ENCODE results near the gene GOLGA3.
"Not testable (repeated sequence)": the region's sequence is repeated elsewhere in the genome, so short reads cannot be mapped to it uniquely, and the experiment has no call there.

GOLGA3 gene, protein sequence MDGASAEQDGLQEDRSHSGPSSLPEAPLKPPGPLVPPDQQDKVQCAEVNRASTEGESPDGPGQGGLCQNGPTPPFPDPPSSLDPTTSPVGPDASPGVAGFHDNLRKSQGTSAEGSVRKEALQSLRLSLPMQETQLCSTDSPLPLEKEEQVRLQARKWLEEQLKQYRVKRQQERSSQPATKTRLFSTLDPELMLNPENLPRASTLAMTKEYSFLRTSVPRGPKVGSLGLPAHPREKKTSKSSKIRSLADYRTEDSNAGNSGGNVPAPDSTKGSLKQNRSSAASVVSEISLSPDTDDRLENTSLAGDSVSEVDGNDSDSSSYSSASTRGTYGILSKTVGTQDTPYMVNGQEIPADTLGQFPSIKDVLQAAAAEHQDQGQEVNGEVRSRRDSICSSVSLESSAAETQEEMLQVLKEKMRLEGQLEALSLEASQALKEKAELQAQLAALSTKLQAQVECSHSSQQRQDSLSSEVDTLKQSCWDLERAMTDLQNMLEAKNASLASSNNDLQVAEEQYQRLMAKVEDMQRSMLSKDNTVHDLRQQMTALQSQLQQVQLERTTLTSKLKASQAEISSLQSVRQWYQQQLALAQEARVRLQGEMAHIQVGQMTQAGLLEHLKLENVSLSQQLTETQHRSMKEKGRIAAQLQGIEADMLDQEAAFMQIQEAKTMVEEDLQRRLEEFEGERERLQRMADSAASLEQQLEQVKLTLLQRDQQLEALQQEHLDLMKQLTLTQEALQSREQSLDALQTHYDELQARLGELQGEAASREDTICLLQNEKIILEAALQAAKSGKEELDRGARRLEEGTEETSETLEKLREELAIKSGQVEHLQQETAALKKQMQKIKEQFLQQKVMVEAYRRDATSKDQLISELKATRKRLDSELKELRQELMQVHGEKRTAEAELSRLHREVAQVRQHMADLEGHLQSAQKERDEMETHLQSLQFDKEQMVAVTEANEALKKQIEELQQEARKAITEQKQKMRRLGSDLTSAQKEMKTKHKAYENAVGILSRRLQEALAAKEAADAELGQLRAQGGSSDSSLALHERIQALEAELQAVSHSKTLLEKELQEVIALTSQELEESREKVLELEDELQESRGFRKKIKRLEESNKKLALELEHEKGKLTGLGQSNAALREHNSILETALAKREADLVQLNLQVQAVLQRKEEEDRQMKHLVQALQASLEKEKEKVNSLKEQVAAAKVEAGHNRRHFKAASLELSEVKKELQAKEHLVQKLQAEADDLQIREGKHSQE (N-terminal part only)

GRCh38 chr12:132828706-132829534 is at the start of gene GOLGA3:
Gene GOLGA3 (minus strand): TSS chr12:132828869. CDS start chr12:132822128, 6,741 bp downstream.
- peak; percentile 95 for DNase-seq

DNA sequence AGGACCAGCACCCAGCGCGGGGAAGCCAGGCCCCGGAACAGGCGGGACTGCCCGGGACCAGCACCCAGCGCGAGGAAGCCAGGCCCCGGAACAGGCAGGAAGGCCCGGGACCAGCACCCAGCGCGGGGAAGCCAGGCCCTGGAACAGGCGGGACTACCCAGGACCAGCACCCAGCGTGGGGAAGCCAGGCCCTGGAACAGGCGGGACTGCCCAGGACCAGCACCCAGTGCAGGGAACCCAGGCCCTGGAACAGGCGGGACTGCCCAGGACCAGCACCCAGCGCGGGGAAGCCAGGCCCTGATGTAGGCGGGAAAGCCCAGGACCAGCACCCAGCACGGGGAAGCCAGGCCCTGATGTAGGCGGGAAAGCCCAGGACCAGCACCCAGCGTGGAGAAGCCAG is 46.0 kb upstream of the GOLGA3 start:
- not testable (repeated sequence) for DNase-seq

GRCh38 chr12:132874175-132874574 is 45.5 kb upstream of the GOLGA3 start:
- no peak for DNase-seq

GRCh38 chr12:132873724-132874123 is 45.1 kb upstream of the GOLGA3 start:
- no peak for DNase-seq

GRCh38 chr12:132872975-132873421 is 44.3 kb upstream of the GOLGA3 start:
- no peak for DNase-seq

DNA sequence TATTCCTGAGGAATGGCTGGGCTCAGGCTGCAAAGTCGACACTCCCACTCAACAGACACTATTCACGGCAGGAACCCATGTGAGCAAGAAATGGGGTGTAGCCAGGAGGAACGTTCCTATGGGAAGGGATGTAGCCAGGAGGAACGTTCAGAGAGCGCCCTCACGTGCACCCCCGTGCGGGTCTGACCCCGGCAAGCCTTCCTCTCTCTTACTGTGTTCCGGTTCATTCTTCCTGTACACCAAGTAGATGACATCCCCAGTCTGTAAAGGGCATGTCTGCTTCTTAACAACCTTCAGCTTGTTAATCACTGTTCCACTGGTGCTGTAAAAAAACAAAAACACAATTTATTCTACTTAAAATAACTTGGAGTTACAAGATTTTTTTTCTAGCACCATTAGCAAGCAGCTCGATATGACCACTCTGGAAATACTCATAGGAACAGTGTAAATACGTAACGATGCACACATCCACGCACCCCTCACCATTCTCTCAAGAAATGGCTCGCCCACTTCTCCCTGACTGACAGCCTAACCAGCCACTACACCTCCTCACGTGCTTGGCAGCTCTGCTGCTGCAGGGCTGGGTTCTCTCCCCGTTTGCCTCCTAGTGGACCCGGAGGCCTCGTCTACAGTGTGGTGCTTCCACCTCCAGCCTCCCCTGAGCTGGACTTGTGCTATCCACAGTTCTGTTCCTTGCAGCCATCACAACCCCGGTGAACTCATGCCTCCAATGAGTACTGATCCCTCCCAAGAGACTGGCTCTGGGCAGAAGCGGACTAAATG is 43.6 kb upstream of the GOLGA3 start:
- no peak for DNase-seq

GRCh38 chr12:132869551-132869950 is 40.9 kb upstream of the GOLGA3 start:
- no peak for DNase-seq

GRCh38 chr12:132866251-132866828 is 37.7 kb upstream of the GOLGA3 start:
- DNase-seq, result no peak

DNA sequence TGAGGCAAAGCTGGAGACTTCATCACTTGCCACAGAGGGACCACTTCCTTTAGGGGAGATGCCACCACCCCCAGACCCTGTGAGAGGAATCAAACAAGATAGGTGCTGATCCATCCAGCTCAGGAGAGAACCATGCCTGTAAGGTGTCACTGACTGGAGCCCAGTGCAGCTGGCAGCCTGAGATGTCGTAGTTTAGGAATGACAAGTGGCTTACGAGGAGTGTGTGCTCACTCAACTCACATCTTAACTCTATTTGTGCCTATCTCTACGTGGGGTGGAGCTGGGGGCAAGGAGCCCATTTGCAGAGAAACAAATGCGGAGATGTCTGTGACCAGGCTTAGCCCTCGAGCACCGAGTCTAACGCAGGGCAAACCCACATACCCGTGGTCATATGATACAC is 32.9 kb upstream of the GOLGA3 start:
- DNase-seq, result no peak

DNA sequence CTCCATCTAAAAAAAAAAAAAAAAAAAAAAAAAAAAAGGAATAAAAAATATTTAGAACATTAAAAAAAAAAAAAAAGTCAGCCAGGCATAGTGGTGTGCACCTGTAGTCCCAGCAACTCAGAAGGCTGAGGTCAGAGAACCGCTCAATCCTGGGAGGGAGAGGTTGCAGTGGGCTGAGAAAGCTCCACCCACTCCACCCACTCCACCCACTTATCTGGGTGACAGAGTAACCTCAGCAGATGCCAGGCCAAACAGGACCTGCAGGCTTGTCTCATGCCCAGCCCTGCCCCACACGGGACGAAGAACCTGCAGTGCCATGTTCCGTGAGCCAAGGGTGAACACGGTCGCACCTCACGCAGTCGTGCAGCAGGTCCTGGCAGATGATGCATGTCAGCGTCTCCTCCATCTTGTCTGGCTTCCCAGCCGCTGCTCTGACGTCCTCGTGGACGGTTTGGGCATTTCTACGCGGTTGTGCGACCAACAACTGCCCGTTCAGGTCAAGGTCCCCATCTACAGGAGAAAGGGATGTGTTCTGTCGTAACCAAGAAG is 30.1 kb upstream of the GOLGA3 start:
- no peak for DNase-seq

GRCh38 chr12:132857019-132857418 is 28.4 kb upstream of the GOLGA3 start:
- DNase-seq, result not testable (repeated sequence)

DNA sequence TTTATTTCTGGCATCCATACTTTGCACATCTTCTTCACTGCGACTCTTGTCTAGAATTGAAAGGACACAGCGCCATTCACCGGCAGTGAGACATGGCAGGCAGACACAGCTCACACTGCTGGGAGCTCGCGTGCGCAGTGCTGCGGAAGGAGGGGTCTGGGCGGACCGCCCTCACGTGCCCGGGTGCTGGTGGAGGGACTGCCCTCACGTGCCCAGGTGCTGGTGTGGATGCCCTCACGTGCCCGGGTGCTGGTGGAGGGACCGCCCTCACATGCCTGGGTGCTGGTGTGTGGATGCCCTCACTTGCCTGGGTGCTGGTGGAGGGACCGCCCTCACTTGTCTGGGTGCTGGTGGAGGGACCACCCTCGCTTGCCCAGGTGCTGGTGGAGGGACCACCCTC is 27.9 kb upstream of the GOLGA3 start:
- DNase-seq, result no peak

GRCh38 chr12:132855211-132855610 is 26.5 kb upstream of the GOLGA3 start:
- not testable (repeated sequence) for DNase-seq

- DNase-seq, result no peak
These were observed 24.8 kb upstream of the GOLGA3 start for GRCh38 chr12:132853285-132854092.

DNA sequence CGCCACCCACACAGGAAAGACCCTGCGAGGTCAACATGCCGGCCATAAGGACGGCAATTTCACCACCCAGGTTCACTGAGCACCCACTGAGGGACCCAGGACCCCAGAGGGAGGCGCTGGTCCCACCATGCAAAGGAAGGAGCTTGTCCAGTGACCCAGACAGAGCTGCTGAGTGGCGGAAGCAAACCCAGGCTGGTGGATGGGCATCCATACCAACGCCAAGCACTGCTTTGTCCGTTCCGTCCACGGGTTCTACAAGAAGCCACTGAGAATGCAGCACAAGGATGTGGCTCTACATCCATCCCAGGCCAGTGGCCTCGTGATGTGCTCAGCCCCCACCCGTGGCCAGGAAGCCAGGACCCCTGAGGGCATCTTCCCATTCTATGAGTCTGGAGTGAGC is 23.8 kb upstream of the GOLGA3 start:
- no peak for DNase-seq

GRCh38 chr12:132851465-132851864 is 22.8 kb upstream of the GOLGA3 start:
- no peak for DNase-seq

GRCh38 chr12:132850291-132850690 is 21.6 kb upstream of the GOLGA3 start:
- DNase-seq, result no peak

GRCh38 chr12:132848521-132848920 is 19.9 kb upstream of the GOLGA3 start:
- DNase-seq, result no peak
